PFSK-1 (cell line): ENCODE measurements around the gene ADRB2.

Source experiments
- POLR2AphosphoS5 ChIP-seq: IDR thresholded peaks from 2 replicates; pipeline ENCODE4 v1.6.1; 2012; ENCODE audit warnings: low read depth, mild to moderate bottlenecking, control low read depth, low read length, moderate library complexity
- REST ChIP-seq, 2 experiments: IDR thresholded peaks; 2 replicates each; pipeline versions ENCODE4 v1.6.1 to v1.8.0; 2011 to 2012; ENCODE audit warnings: low read depth in 2 of 2, low read length in 2 of 2, control low read depth in 1 of 2, inconsistent platforms in 1 of 2, mild to moderate bottlenecking in 1 of 2, moderate library complexity in 1 of 2; ENCODE audit not compliant: insufficient read depth in 1 of 2
- SIN3A ChIP-seq: IDR thresholded peaks from 2 replicates; pipeline ENCODE4 v1.6.1; 2012; ENCODE audit warnings: mild to moderate bottlenecking, low read length, moderate library complexity, borderline replicate concordance; ENCODE audit not compliant: insufficient read depth
- TAF1 ChIP-seq: IDR thresholded peaks from 2 replicates; pipeline ENCODE4 v1.6.1; 2012; ENCODE audit warnings: low read length, control low read depth, borderline replicate concordance; ENCODE audit not compliant: insufficient read depth

GRCh38 chr5:148847456-148847855 lies 21.0 kb downstream of the ADRB2 start:
- no peak for TF ChIP-seq POLR2AphosphoS5
- TF ChIP-seq TAF1 = no peak
- no peak for TF ChIP-seq SIN3A
- no peak for TF ChIP-seq REST (IDR thresholded peaks at IDR 0.05; ENCODE audit: insufficient read depth in 1 of 2, low read depth in 2 of 2, low read length in 2 of 2)
